Hepatocyte (in vitro differentiated cells): ENCODE data around the gene GPX8. TPM values are rescaled to one million over a fixed set of nuclear protein-coding genes. Genes with fewer than 3 reads are reported as not detected.

Source experiments
- DNase-seq: peaks from one replicate; pipeline ENCODE4 v3.0.0-alpha.2; 2016; ENCODE audit warnings: low spot score
- H2AFZ ChIP-seq: fragments of 200-600 bp; sonication (generic); 2 replicates; pipeline ENCODE4 v1.6.0; 2016; ENCODE audit warnings: antibody characterized with exemption, mild to moderate bottlenecking
- H3K27ac ChIP-seq: fragments of 200-600 bp; sonication (generic); 2 replicates; pipeline ENCODE4 v1.5.1; 2016; ENCODE audit warnings: mild to moderate bottlenecking
- H3K27me3 ChIP-seq: fragments of 200-600 bp; sonication (generic); 2 replicates; pipeline ENCODE4 v1.6.1; 2016
- H3K36me3 ChIP-seq: fragments of 200-600 bp; sonication (generic); replicated peaks from 2 replicates; pipeline ENCODE4 v1.5.1; 2016; ENCODE audit warnings: low read depth; ENCODE audit not compliant: insufficient read depth
- H3K4me1 ChIP-seq: fragments of 200-600 bp; sonication (generic); 2 replicates; pipeline ENCODE4 v1.5.1; 2016; ENCODE audit warnings: mild to moderate bottlenecking, moderate library complexity; ENCODE audit not compliant: insufficient read depth
- H3K4me2 ChIP-seq: fragments of 200-600 bp; sonication (generic); 2 replicates; pipeline ENCODE4 v1.6.0; 2016
- H3K4me3 ChIP-seq: fragments of 200-600 bp; sonication (generic); 2 replicates; pipeline ENCODE4 v1.5.1; 2016; ENCODE audit warnings: mild to moderate bottlenecking
- H3K79me2 ChIP-seq: fragments of 200-600 bp; sonication (generic); 2 replicates; pipeline ENCODE4 v1.6.0; 2017; ENCODE audit warnings: mild to moderate bottlenecking
- H3K9me2 ChIP-seq: fragments of 200-600 bp; sonication (generic); replicated peaks from 2 replicates; pipeline ENCODE4 v1.6.0; 2017; ENCODE audit warnings: mild to moderate bottlenecking; ENCODE audit not compliant: insufficient read depth
- H3K9me3 ChIP-seq: fragments of 200-600 bp; sonication (generic); 2 replicates; pipeline ENCODE4 v1.5.1; 2016; ENCODE audit warnings: low read depth, mild to moderate bottlenecking
- H4K20me1 ChIP-seq: fragments of 200-600 bp; sonication (generic); 2 replicates; pipeline ENCODE4 v1.6.0; 2016; ENCODE audit warnings: mild to moderate bottlenecking; ENCODE audit not compliant: insufficient read depth, poor library complexity, severe bottlenecking
- EZH2 ChIP-seq: fragments of 200-600 bp; sonication (generic); IDR thresholded peaks from 2 replicates; pipeline ENCODE4 v1.6.1; 2016; ENCODE audit warnings: antibody characterized with exemption, mild to moderate bottlenecking, borderline replicate concordance
- EZH2phosphoT487 ChIP-seq: fragments of 200-600 bp; sonication (generic); IDR thresholded peaks from one replicate; pipeline ENCODE4 v1.6.1; 2018; ENCODE audit warnings: antibody characterized with exemption, mild to moderate bottlenecking, low read depth, moderate library complexity; ENCODE audit not compliant: unreplicated experiment, severe bottlenecking
- WGBS: methylation state at CpG from one replicate; pipeline ENCODE4 v1.1.6; 2016; ENCODE audit warnings: low lambda C conversion rate; ENCODE audit errors: missing lambda C conversion rate; 5-methylcytosine and 5-hydroxymethylcytosine counted together
- polyA plus RNA-seq: library from polyadenylated mRNA; unstranded; fragments of >200 nt; fragmentation: Nextera tagmentation; extraction: Ambion mirVana; gene quantifications from 2 replicates; pipeline ENCODE4 v1.2.1, GENCODE V29; 2016
- total RNA-seq: library from RNA; depleted of rRNA; stranded (reverse); fragments of >200 nt; gene quantifications from 2 replicates; pipeline ENCODE4 v1.2.3, GENCODE V29; 2014
- TF ChIP-seq, protein P1 (sequence below): fragments of 200-600 bp; sonication (generic); IDR thresholded peaks from 2 replicates; pipeline ENCODE4 v1.5.1; 2016; ENCODE audit warnings: antibody characterized with exemption, mild to moderate bottlenecking; ENCODE audit not compliant: poor library complexity

GPX8 gene
- total and polyA plus RNA-seq, 2 experiments from 2014 or later = 134 to 178 TPM

DNA sequence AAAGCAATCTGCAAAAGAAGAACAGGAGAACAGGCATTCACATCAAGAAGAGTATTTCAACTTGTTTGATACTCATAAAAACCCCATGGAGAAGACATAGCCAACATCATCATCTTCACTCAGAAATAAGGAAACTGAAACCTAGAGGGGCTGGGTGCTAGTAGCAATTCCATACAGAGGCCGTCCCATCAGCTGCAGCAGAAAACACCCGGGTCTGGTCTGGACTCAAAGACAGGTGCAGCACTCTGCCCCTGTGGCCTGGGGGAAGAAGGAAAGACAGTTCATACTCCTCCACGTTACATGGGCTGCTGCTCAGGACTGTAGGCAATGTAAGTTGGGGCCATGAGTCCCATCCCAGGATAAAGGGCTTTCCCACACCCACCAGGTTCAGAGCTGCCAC lies 45.9 kb upstream of the GPX8 start:
- Histone ChIP-seq H2AFZ (no peak overlapping the region), H4K20me1 (no peaks in the 10 kb centered on the region), H3K79me2 (no peaks in the 10 kb centered on the region), H3K27ac (no peak overlapping the region), H3K9me3 (no peaks in the 10 kb centered on the region), H3K4me2 (no peak overlapping the region), H3K4me1 (no peaks in the 10 kb centered on the region), H3K27me3 (no peaks in the 10 kb centered on the region), H3K9me2 (no peaks in the 10 kb centered on the region), H3K36me3 (no peaks in the 10 kb centered on the region), H3K4me3 (no peak overlapping the region)
- 63% methylated on average over 3 of the region's 3 CpGs for WGBS
- TF ChIP-seq EZH2 (no peak), EZH2phosphoT487 (no peak)
- TF ChIP-seq, protein P1, sequence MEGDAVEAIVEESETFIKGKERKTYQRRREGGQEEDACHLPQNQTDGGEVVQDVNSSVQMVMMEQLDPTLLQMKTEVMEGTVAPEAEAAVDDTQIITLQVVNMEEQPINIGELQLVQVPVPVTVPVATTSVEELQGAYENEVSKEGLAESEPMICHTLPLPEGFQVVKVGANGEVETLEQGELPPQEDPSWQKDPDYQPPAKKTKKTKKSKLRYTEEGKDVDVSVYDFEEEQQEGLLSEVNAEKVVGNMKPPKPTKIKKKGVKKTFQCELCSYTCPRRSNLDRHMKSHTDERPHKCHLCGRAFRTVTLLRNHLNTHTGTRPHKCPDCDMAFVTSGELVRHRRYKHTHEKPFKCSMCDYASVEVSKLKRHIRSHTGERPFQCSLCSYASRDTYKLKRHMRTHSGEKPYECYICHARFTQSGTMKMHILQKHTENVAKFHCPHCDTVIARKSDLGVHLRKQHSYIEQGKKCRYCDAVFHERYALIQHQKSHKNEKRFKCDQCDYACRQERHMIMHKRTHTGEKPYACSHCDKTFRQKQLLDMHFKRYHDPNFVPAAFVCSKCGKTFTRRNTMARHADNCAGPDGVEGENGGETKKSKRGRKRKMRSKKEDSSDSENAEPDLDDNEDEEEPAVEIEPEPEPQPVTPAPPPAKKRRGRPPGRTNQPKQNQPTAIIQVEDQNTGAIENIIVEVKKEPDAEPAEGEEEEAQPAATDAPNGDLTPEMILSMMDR = no peak
- no peak for DNase-seq

DNA sequence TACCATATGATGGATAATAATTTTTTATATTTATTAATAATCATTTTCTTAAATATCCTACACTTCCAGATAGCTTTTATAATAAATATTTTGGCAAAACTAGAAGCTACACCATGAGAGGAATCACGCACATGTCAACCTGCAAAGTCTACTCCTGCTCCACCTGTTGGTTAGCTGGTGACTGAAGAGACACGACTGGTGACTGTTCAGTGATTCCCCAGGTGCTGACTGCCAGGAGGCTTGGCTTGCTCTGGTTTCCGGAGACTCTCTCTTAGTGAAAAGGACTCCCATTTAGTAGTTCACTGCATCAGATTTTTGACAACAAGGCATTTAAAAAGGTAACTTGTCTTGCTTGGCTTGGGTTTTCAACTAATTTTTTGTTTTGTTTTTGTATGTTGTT lies 36.6 kb upstream of the GPX8 start:
- WGBS = 84% methylated on average over 3 of the region's 3 CpGs
- Histone ChIP-seq H3K36me3 (no peaks in the 10 kb centered on the region), H3K9me2 (no peaks in the 10 kb centered on the region), H4K20me1 (no peaks in the 10 kb centered on the region), H3K9me3 (no peaks in the 10 kb centered on the region), H3K4me1 (no peaks in the 10 kb centered on the region), H3K4me3 (no peak overlapping the region), H3K79me2 (no peaks in the 10 kb centered on the region), H3K4me2 (no peak overlapping the region), H2AFZ (no peak overlapping the region), H3K27me3 (no peaks in the 10 kb centered on the region), H3K27ac (no peak overlapping the region)
- no peak for DNase-seq
- TF ChIP-seq, protein P1 = no peak
- TF ChIP-seq EZH2 (no peak), EZH2phosphoT487 (no peak)

DNA sequence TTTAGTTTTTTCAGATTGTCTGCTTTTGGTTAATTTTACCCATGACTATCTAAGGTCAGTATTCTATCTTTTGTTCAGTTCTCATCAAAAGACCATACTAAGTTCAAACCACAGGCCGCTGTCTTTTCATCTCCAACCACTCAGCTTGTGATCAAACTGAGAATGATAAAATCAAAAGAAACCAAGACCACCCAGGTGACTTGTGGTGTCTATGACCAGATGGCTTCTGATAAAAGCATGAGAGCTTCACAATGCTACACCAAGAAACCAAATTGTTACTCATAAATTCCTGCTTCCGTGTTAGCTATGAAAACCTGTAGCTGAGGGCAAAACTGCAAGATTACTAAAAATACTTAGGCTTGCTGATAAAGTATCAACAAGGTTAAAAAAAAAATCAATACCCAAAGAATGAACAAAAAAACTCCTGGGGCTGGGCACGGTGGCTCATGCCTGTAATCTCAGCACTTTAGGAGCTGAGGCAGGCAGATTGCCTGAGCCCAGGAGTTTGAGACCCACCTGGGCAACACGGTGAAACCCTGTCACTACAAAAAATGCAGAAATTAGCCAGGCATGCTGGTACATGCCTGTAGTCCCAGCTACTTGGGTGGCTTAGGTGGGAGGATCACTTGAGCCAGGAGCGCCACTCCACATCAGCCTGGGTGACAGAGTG lies 25.8 kb upstream of the GPX8 start:
- Histone ChIP-seq H4K20me1 (no peaks in the 10 kb centered on the region), H2AFZ (no peak overlapping the region), H3K36me3 (no peaks in the 10 kb centered on the region), H3K4me2 (no peak overlapping the region), H3K4me1 (no peaks in the 10 kb centered on the region), H3K79me2 (no peaks in the 10 kb centered on the region), H3K9me3 (no peaks in the 10 kb centered on the region), H3K9me2 (no peaks in the 10 kb centered on the region), H3K27me3 (peaks cover 2% of the 10 kb centered on the region), H3K4me3 (no peak overlapping the region), H3K27ac (no peak overlapping the region)
- 57% methylated on average over 5 of the region's 5 CpGs for WGBS
- TF ChIP-seq EZH2 (no peak), EZH2phosphoT487 (no peak)
- TF ChIP-seq, protein P1 = no peak
- no peak for DNase-seq
